ENCODE results near the gene L3MBTL2. TPM values are rescaled to one million over a fixed set of nuclear protein-coding genes. Genes with fewer than 3 reads are reported as not detected.

Gene L3MBTL2
- total RNA-seq, 6 experiments from 2014 or later = 21.1 to 27.4 (median 25.2) TPM

GRCh38 chr22:41223535-41223934, 18.4 kb downstream of the L3MBTL2 start:
- H3K36me3 Mint-ChIP-seq (ENCODE audit: low read depth) = peaks cover 16% of the 10 kb centered on the region
- H3K27me3 Mint-ChIP-seq (ENCODE audit: insufficient read depth) = no peaks in the 10 kb centered on the region; the same call in 1 of the 2 replicates
- no peak for DNase-seq
- no peaks in the 10 kb centered on the region for H3K9me3 Mint-ChIP-seq
- no peak for TF ChIP-seq CTCF (IDR thresholded peaks at IDR 0.05)
- no peak overlapping the region for H3K4me3 Mint-ChIP-seq
- no peak overlapping the region for H3K27ac Mint-ChIP-seq
- no peaks in the 10 kb centered on the region for H3K4me1 Mint-ChIP-seq (ENCODE audit: low read depth)

GRCh38 chr22:41226723-41227655, 21.9 kb downstream of the L3MBTL2 start:
- Mint-ChIP-seq H3K9me3 (no peaks in the 10 kb centered on the region), H3K4me3 (no peak overlapping the region), H3K36me3 (ENCODE audit: low read depth) (peaks cover 12% of the 10 kb centered on the region), H3K4me1 (ENCODE audit: low read depth) (no peaks in the 10 kb centered on the region), H3K27me3 (ENCODE audit: insufficient read depth) (no peaks in the 10 kb centered on the region; the same call in 1 of the 2 replicates), H3K27ac (no peak overlapping the region)
- TF ChIP-seq CTCF (IDR thresholded peaks at IDR 0.05) = no peak
- DNase-seq = no peak

GRCh38 chr22:41229215-41229614, 24.1 kb downstream of the L3MBTL2 start:
- no peak for TF ChIP-seq CTCF (IDR thresholded peaks at IDR 0.05)
- Mint-ChIP-seq H3K4me1 (ENCODE audit: low read depth) (no peaks in the 10 kb centered on the region), H3K9me3 (no peaks in the 10 kb centered on the region), H3K27ac (no peak overlapping the region), H3K36me3 (ENCODE audit: low read depth) (peaks cover 5% of the 10 kb centered on the region), H3K4me3 (no peak overlapping the region), H3K27me3 (ENCODE audit: insufficient read depth) (peaks cover 4% of the 10 kb centered on the region; the same call in 1 of the 2 replicates)
- no peak for DNase-seq

- Mint-ChIP-seq H3K27me3 (ENCODE audit: insufficient read depth) (peaks cover 4% of the 10 kb centered on the region; the same call in 1 of the 2 replicates), H3K4me1 (ENCODE audit: low read depth) (no peaks in the 10 kb centered on the region), H3K9me3 (no peaks in the 10 kb centered on the region), H3K27ac (no peak overlapping the region), H3K36me3 (ENCODE audit: low read depth) (peaks cover 5% of the 10 kb centered on the region), H3K4me3 (no peak overlapping the region)
- no peak for TF ChIP-seq CTCF (IDR thresholded peaks at IDR 0.05)
- DNase-seq = no peak
Observed at GRCh38 chr22:41229730-41230400, 24.8 kb downstream of the L3MBTL2 start.

- H3K4me3 Mint-ChIP-seq = no peak overlapping the region
- no peaks in the 10 kb centered on the region for H3K9me3 Mint-ChIP-seq
- no peak overlapping the region for H3K27ac Mint-ChIP-seq
- no peak for DNase-seq
- peaks cover 5% of the 10 kb centered on the region for H3K36me3 Mint-ChIP-seq (ENCODE audit: low read depth)
- TF ChIP-seq CTCF (IDR thresholded peaks at IDR 0.05) = no peak
- H3K27me3 Mint-ChIP-seq (ENCODE audit: insufficient read depth) = peaks cover 4% of the 10 kb centered on the region
- H3K4me1 Mint-ChIP-seq (ENCODE audit: low read depth) = no peaks in the 10 kb centered on the region
Observed at GRCh38 chr22:41230401-41230785, 25.3 kb downstream of the L3MBTL2 start.

Measured in HFFc6 (cell line).